ENCODE measurements around the gene PEMT. TPM values are rescaled to one million over a fixed set of nuclear protein-coding genes. Genes with fewer than 3 reads are reported as not detected.

Gene PEMT
- total RNA-seq, 4 donors from 2014 or later, result 52.5 to 76.1 (median 62.6) TPM

DNA sequence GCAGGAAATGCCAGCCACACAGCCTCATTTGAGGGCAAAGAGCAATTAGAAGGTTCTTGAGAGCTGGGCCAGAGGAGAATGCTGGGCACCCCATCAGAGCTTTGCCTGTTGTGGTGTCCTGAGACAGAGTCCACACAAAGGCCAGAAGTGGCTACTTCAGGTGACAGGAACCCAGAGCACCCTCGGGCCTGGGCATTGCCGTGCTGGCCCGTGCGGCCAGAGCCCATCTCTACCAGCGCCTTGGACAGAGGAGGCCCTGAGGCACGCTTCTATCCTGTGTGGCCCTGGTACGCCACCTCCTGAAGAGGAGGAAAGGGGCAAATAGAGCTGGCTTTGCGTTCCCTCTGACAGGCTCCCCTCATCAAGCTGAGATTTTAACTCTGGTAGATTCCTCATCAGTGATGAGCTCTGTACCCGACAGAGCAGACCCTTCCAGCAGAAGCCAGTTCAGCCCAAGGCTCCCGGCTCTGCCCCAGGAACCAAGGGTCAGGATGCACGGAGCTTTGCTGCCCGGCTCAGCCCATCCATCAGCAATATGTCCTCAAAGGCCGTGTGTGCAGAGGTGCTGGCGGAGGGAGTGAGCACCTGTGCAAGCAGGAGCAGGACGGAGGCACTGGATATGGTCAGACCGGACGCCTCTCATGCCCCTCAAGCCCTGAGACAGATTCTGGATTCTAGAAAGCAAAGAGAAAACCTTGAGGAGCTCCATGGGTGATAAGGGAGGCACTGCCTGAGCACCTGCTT is 91.9 kb downstream of the PEMT start:
- H3K27ac ChIP-seq, result no peak overlapping the region
- TF ChIP-seq, protein P1, sequence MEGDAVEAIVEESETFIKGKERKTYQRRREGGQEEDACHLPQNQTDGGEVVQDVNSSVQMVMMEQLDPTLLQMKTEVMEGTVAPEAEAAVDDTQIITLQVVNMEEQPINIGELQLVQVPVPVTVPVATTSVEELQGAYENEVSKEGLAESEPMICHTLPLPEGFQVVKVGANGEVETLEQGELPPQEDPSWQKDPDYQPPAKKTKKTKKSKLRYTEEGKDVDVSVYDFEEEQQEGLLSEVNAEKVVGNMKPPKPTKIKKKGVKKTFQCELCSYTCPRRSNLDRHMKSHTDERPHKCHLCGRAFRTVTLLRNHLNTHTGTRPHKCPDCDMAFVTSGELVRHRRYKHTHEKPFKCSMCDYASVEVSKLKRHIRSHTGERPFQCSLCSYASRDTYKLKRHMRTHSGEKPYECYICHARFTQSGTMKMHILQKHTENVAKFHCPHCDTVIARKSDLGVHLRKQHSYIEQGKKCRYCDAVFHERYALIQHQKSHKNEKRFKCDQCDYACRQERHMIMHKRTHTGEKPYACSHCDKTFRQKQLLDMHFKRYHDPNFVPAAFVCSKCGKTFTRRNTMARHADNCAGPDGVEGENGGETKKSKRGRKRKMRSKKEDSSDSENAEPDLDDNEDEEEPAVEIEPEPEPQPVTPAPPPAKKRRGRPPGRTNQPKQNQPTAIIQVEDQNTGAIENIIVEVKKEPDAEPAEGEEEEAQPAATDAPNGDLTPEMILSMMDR (IDR thresholded peaks at IDR 0.05), result no peak
- no peak for TF ChIP-seq POLR2A (IDR thresholded peaks at IDR 0.05)
- no peaks in the 10 kb centered on the region for H3K9me3 ChIP-seq
- intact Hi-C loops (cut with DNase I), result loop anchor here (5.0 kb wide), 3 partner anchors 68 to 142 kb away; no protein-coding TSS in a partner anchor
- H3K4me3 ChIP-seq (replicated peaks in 1 of 3), result no peak overlapping the region
- H3K27me3 ChIP-seq, result no peaks in the 10 kb centered on the region
- H3K36me3 ChIP-seq, result peaks cover 6 to 7% of the 10 kb centered on the region in 2 donors
- peaks cover 5 to 7% of the 10 kb centered on the region in 2 donors for H3K4me1 ChIP-seq
- no peak for DNase-seq
- WGBS, 2 donors, result 84 to 90% methylated on average over 4 to 17 of the region's 17 CpGs

DNA sequence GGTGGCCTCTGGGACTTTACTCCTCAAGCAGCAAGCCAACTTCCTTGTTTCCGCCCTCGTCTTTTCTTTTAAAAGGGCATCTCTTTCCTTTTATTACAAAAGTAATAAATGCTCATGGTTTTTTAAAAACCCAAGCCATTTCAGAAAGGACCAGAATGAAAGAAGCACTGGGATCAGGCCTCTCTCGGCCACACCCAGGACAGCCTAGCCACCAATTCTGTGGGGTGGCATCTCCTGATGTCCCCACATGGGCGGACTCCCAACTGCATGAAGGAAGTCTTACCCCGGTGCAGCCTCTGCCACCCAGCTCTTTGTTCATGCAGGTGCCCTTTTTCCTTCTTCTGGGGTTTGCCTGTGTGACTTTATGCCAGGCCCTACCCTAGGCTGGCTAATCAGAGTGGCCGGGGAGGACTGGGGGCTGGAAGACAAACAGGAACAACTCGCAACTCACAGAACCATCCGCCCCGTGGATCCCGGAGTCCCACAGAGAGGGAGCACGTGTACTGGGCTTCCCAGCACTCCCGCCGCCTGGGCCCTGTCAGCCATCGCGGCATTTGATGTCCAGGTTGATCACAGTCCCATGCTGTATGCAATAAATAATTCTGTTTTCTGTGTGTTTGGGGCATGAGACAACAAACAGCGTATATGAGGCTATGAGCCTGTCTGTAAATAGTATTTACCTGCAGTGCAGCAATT is 92.8 kb downstream of the PEMT start:
- DNase-seq, result no peak
- Histone ChIP-seq H3K4me3 (replicated peaks in 1 of 3) (no peak overlapping the region), H3K4me1 (peaks cover 7 to 8% of the 10 kb centered on the region in 2 donors), H3K27ac (no peak overlapping the region), H3K36me3 (peaks cover 6 to 10% of the 10 kb centered on the region in 2 donors), H3K9me3 (no peaks in the 10 kb centered on the region), H3K27me3 (no peaks in the 10 kb centered on the region)
- intact Hi-C loops (cut with DNase I), result loop anchor here (5.0 kb wide), 2 partner anchors 69 to 141 kb away; no protein-coding TSS in a partner anchor
- WGBS, 2 donors, result 96 to 97% methylated on average over 16 of the region's 16 CpGs
- TF ChIP-seq POLR2A (IDR thresholded peaks at IDR 0.05), result no peak
- TF ChIP-seq, protein P1 (IDR thresholded peaks at IDR 0.05), result no peak

- intact Hi-C loops (cut with DNase I), result loop anchor here (5.0 kb wide), 2 partner anchors 69 to 141 kb away; no protein-coding TSS in a partner anchor
These were observed 93.5 kb downstream of the PEMT start for GRCh38 chr17:17497845-17498520.

DNA sequence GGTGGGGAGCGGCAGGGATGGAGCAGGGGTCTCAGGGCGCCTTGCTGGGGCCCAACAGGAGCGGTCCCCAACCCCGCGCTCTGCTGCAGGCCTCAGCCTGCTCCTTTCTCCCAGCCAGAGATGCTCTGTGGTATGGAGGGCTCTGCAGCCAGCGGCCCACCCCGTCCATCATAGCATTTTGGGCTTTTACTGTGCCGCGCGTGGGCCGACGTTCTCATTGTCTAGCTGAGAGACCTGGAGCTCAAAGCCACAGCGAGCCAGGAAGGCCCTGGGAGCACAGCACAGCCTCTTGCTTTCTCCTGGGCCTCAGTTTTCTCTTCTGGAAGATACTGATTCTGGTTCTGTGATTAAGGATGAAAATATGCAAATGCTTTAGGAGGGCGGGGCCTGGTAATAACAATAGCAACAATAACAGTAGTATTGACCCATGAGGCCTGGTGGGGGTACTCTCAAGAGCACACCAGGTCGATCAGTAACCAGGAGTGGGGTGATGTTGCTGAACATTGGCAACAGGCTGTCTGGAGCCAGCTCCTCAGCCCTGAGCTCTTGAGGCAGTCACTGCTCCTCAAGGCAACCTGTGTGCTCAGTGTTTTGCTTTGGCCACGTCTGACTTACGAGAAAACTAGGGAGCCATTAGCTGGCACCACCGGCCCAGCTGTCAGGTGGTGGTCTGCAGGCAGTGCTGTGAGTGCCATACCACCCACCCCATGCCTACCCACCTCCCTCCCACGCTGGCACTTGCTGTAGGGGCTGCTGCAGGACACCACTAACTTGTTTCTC is 94.3 kb downstream of the PEMT start:
- H3K4me1 ChIP-seq, result peaks cover 7 to 18% of the 10 kb centered on the region in 2 donors
- peak overlapping the region in 2 of 3 donors; percentile 85 to 96 for H3K27ac ChIP-seq
- DNase-seq, result no peak
- TF ChIP-seq, protein P1 (IDR thresholded peaks at IDR 0.05), result no peak
- no peak for TF ChIP-seq POLR2A (IDR thresholded peaks at IDR 0.05)
- intact Hi-C loops (cut with DNase I), result loop anchor here (5.0 kb wide), 2 partner anchors 70 to 140 kb away; no protein-coding TSS in a partner anchor
- no peaks in the 10 kb centered on the region for H3K9me3 ChIP-seq
- H3K4me3 ChIP-seq (replicated peaks in 1 of 3), result peak overlapping the region in 2 of 3 donors; percentile 9 to 76
- H3K27me3 ChIP-seq, result no peaks in the 10 kb centered on the region
- WGBS, 2 donors, result 38 to 62% methylated on average over 9 to 17 of the region's 19 CpGs
- H3K36me3 ChIP-seq, result peaks cover 9 to 11% of the 10 kb centered on the region in 2 donors

More at GRCh38 chr17:17497845-17498520, 93.5 kb downstream of the PEMT start:
- no peaks in the 10 kb centered on the region for H3K9me3 ChIP-seq
- H3K27me3 ChIP-seq, result no peaks in the 10 kb centered on the region
- no peak overlapping the region for H3K4me3 ChIP-seq (replicated peaks in 1 of 3)
- H3K4me1 ChIP-seq, result peaks cover 7 to 16% of the 10 kb centered on the region in 2 donors
- H3K27ac ChIP-seq, result no peak overlapping the region
- no peak for DNase-seq
- no peak for TF ChIP-seq POLR2A (IDR thresholded peaks at IDR 0.05)
- TF ChIP-seq, protein P1 (IDR thresholded peaks at IDR 0.05), result no peak
- WGBS, 2 donors, result 97 to 98% methylated on average over 7 of the region's 10 CpGs
- H3K36me3 ChIP-seq, result peaks cover 6 to 10% of the 10 kb centered on the region in 2 donors
